CD8-positive, alpha-beta memory T cell (primary cell): ENCODE results near the gene HPGDS. TPM values are rescaled to one million over a fixed set of nuclear protein-coding genes. Genes with fewer than 3 reads are reported as not detected.
A peak's percentile ranks its signal among the peaks of the same experiment; 100 is the strongest.

ENCODE experiments used
- CTCF ChIA-PET: fragments of 350-600 bp; sonication (Branson Sonifier 250); formaldehyde crosslinking; loops from one replicate; lab custom pipeline; 2021; ENCODE audit warnings: antibody characterized with exemption; lab: Charles Lee
- POLR2A ChIA-PET: fragments of 350-600 bp; sonication (Branson Sonifier 250); formaldehyde crosslinking; loops from one replicate; lab custom pipeline; 2021; ENCODE audit warnings: antibody characterized with exemption; lab: Charles Lee
- DNase-seq, 5 donors: peaks; one replicate each; pipeline versions ENCODE4 v3.0.0 to v3.0.0-alpha.2; 2020 to 2022; ENCODE audit warnings: mixed read lengths in 1 of 5
- H3K27ac ChIP-seq: one replicate; pipeline ENCODE4 v1.7.0; 2013; ENCODE audit warnings: low read depth, mild to moderate bottlenecking, low read length, moderate library complexity
- H3K27me3 ChIP-seq: 2 replicates; pipeline ENCODE4 v1.7.0; 2013; ENCODE audit warnings: low read length, mild to moderate bottlenecking; ENCODE audit not compliant: insufficient read depth, poor library complexity, severe bottlenecking
- H3K36me3 ChIP-seq: 2 replicates; pipeline ENCODE4 v1.7.0; 2013; ENCODE audit warnings: mild to moderate bottlenecking, low read length, moderate library complexity; ENCODE audit not compliant: insufficient read depth
- H3K4me1 ChIP-seq: 2 replicates; pipeline ENCODE4 v1.7.0; 2013; ENCODE audit warnings: mild to moderate bottlenecking, low read length, moderate library complexity; ENCODE audit not compliant: insufficient read depth
- H3K4me3 ChIP-seq: 2 replicates; pipeline ENCODE4 v1.7.0; 2013; ENCODE audit warnings: mild to moderate bottlenecking, low read length
- H3K9me3 ChIP-seq: 2 replicates; pipeline ENCODE4 v1.7.0; 2013; ENCODE audit warnings: mild to moderate bottlenecking, low read length
- H3K27ac Mint-ChIP-seq, 8 donors: one replicate each; pipeline ENCODE4 v1.8.0; 2020 to 2021; ENCODE audit warnings: mixed read lengths in 8 of 8, mild to moderate bottlenecking in 6 of 8, inconsistent platforms in 3 of 8, moderate library complexity in 3 of 8
- H3K27me3 Mint-ChIP-seq, 2 donors: one replicate each; pipeline ENCODE4 v1.8.0; 2020 to 2021; ENCODE audit warnings: mixed read lengths in 2 of 2, mild to moderate bottlenecking in 1 of 2, moderate library complexity in 1 of 2
- H3K36me3 Mint-ChIP-seq, 3 donors: one replicate each; pipeline ENCODE4 v1.8.0; 2020 to 2021; ENCODE audit warnings: mixed read lengths in 3 of 3, inconsistent platforms in 1 of 3, mild to moderate bottlenecking in 1 of 3
- H3K4me1 Mint-ChIP-seq, 3 donors: one replicate each; pipeline ENCODE4 v1.8.0; 2020 to 2021; ENCODE audit warnings: mixed read lengths in 3 of 3, inconsistent platforms in 1 of 3, mild to moderate bottlenecking in 1 of 3
- H3K4me3 Mint-ChIP-seq, 7 donors: one replicate each; pipeline ENCODE4 v1.8.0; 2020 to 2021; ENCODE audit warnings: mixed read lengths in 7 of 7, mild to moderate bottlenecking in 6 of 7, moderate library complexity in 4 of 7, inconsistent platforms in 2 of 7
- H3K9me3 Mint-ChIP-seq, 5 donors: one replicate each; pipeline ENCODE4 v1.8.0; 2020 to 2022; ENCODE audit warnings: mixed read lengths in 5 of 5, mild to moderate bottlenecking in 3 of 5, moderate library complexity in 2 of 5, inconsistent platforms in 1 of 5
- polyA plus RNA-seq: library from polyadenylated mRNA; unstranded; fragments of 300-500 nt; fragmentation: Illumina TruSeq; gene quantifications from one replicate; pipeline ENCODE4 v1.2.3, GENCODE V29; 2021
- total RNA-seq, 2 experiments: library from RNA; stranded (reverse); gene quantifications; one replicate each; pipeline ENCODE4 v1.2.3, GENCODE V29; 2021

HPGDS gene
- total and polyA plus RNA-seq, 3 experiments from 2014 or later, result 0.18 to 0.57 TPM; not detected in 1

DNA sequence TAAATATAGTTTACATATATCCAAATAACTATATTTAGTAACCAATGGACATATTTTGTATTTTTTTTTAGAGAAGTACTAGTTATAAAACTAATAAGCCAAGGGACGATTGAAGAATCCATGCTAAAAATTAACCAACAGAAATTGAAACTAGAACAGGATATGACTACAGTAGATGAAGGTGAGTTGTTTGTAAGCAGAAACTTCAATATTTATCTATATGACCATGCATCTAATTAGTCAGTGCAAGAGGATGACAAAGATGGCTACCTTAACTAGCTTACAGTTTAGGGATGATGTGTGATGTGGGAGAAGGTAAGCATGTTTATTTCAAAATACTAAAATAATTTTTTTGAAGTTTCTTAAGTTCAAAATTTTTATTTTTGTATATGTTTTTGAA lies 57.7 kb downstream of the HPGDS start:
- no peaks in the 10 kb centered on the region for H3K4me1 Mint-ChIP-seq
- no peak overlapping the region for H3K27ac Mint-ChIP-seq
- Histone ChIP-seq H3K9me3 (no peaks in the 10 kb centered on the region), H3K36me3 (peaks cover 7% of the 10 kb centered on the region), H3K27me3 (no peaks in the 10 kb centered on the region), H3K4me1 (no peaks in the 10 kb centered on the region), H3K4me3 (no peak overlapping the region), H3K27ac (no peak overlapping the region)
- no peak for DNase-seq
- H3K9me3 Mint-ChIP-seq, result no peaks in the 10 kb centered on the region
- ChIA-PET POLR2A (no interaction called here), CTCF (no interaction called here)
- no peak overlapping the region for H3K4me3 Mint-ChIP-seq
- H3K36me3 Mint-ChIP-seq, result peaks cover 26 to 76% (median 37%) of the 10 kb centered on the region in 3 donors
- no peaks in the 10 kb centered on the region for H3K27me3 Mint-ChIP-seq

DNA sequence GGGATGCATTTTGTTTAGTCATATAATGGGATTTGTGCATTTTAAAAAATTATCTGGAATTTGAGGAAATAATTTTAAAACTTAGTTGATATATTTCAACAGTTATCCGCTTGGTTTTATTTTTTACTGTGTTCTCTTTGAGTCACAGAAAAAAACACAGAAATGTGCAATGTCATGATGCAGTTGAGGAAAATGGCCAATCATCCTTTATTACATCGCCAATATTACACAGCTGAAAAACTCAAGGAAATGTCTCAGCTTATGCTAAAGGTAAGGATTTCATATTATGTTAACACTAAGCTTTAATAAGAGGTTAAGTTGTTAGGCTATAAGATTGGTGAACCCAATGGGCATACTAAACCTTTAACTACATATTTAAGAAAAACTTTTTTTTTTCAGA lies 63.9 kb downstream of the HPGDS start:
- Mint-ChIP-seq H3K4me1 (no peaks in the 10 kb centered on the region), H3K4me3 (no peak overlapping the region), H3K27ac (peak overlapping the region in 1 of 8 donors; percentile 47), H3K27me3 (no peaks in the 10 kb centered on the region), H3K9me3 (no peaks in the 10 kb centered on the region), H3K36me3 (peaks cover 20 to 79% (median 32%) of the 10 kb centered on the region in 3 donors)
- no peak overlapping the region for H3K27ac ChIP-seq
- ChIA-PET CTCF (no interaction called here), POLR2A (no interaction called here)
- DNase-seq, result no peak
- H3K36me3 ChIP-seq, result peaks cover 27% of the 10 kb centered on the region
- H3K27me3 ChIP-seq, result no peaks in the 10 kb centered on the region
- no peak overlapping the region for H3K4me3 ChIP-seq
- H3K4me1 ChIP-seq, result no peaks in the 10 kb centered on the region
- no peaks in the 10 kb centered on the region for H3K9me3 ChIP-seq

GRCh38 chr4:94277534-94277933 lies 65.1 kb downstream of the HPGDS start:
- no peaks in the 10 kb centered on the region for H3K4me1 ChIP-seq
- POLR2A ChIA-PET, result no interaction called here
- H3K4me3 Mint-ChIP-seq, result no peak overlapping the region
- H3K27me3 ChIP-seq, result no peaks in the 10 kb centered on the region
- DNase-seq, result no peak
- H3K4me3 ChIP-seq, result no peak overlapping the region
- CTCF ChIA-PET, result no interaction called here
- no peaks in the 10 kb centered on the region for H3K9me3 ChIP-seq
- peaks cover 32% of the 10 kb centered on the region for H3K36me3 ChIP-seq
- no peaks in the 10 kb centered on the region for H3K9me3 Mint-ChIP-seq
- no peak overlapping the region for H3K27ac Mint-ChIP-seq
- H3K4me1 Mint-ChIP-seq, result no peaks in the 10 kb centered on the region
- H3K36me3 Mint-ChIP-seq, result peaks cover 11 to 78% (median 31%) of the 10 kb centered on the region in 3 donors
- no peak overlapping the region for H3K27ac ChIP-seq
- H3K27me3 Mint-ChIP-seq, result no peaks in the 10 kb centered on the region

- no peak overlapping the region for H3K27ac ChIP-seq
- Mint-ChIP-seq H3K27ac (no peak overlapping the region), H3K36me3 (peaks cover 10 to 83% (median 33%) of the 10 kb centered on the region in 3 donors), H3K4me3 (no peak overlapping the region), H3K9me3 (no peaks in the 10 kb centered on the region), H3K4me1 (no peaks in the 10 kb centered on the region), H3K27me3 (no peaks in the 10 kb centered on the region)
- H3K4me3 ChIP-seq, result no peak overlapping the region
- CTCF ChIA-PET, result no interaction called here
- POLR2A ChIA-PET, result no interaction called here
- no peaks in the 10 kb centered on the region for H3K9me3 ChIP-seq
- H3K4me1 ChIP-seq, result no peaks in the 10 kb centered on the region
- no peak for DNase-seq
- H3K36me3 ChIP-seq, result peaks cover 32% of the 10 kb centered on the region
- no peaks in the 10 kb centered on the region for H3K27me3 ChIP-seq
These were observed 66.4 kb downstream of the HPGDS start for GRCh38 chr4:94276204-94276603.

DNA sequence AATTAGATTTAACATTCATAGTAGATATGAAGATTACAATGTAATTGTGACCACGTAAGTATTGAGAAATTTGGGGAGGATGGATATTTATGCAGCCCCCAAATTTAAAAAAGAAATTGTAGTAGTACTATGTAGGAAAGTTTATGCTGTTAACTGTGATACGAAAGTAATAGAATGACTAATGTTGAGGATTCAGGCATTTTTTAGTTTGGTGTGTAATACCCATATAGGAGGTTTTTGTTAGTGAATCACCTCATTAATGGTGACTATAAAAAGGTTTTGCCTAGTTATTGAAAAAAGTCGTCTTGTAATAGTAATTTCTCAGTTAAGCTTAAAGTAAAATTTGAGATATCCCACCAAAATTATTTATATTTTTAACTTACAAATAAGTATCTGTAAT lies 67.7 kb downstream of the HPGDS start:
- no peaks in the 10 kb centered on the region for H3K9me3 ChIP-seq
- no peaks in the 10 kb centered on the region for H3K4me1 ChIP-seq
- Mint-ChIP-seq H3K36me3 (peaks cover 5 to 81% (median 37%) of the 10 kb centered on the region in 3 donors), H3K27me3 (no peaks in the 10 kb centered on the region), H3K4me3 (no peak overlapping the region), H3K4me1 (no peaks in the 10 kb centered on the region), H3K9me3 (no peaks in the 10 kb centered on the region), H3K27ac (no peak overlapping the region)
- H3K27ac ChIP-seq, result no peak overlapping the region
- no peak for DNase-seq
- POLR2A ChIA-PET, result no interaction called here
- H3K4me3 ChIP-seq, result no peak overlapping the region
- CTCF ChIA-PET, result no interaction called here
- H3K27me3 ChIP-seq, result no peaks in the 10 kb centered on the region
- peaks cover 31% of the 10 kb centered on the region for H3K36me3 ChIP-seq

DNA sequence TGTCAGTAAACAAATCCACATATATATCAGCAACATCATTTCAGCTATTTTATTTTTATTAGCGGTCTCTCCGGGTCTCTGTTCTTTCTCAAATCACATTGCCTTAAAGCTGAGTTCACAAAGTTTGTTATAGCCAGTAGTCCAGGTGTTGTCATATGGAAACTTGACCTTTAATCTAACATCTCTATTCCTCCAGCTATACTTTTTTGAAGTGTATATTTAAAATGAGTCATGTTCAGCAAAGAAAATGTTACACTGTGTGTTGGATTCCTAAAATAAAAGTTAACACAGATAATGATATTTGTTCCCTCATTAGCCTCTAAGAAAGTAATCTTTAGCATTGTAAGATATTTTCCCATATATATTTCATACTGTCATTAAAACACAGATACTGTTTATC lies 71.4 kb downstream of the HPGDS start:
- Histone ChIP-seq H3K4me1 (no peaks in the 10 kb centered on the region), H3K27me3 (no peaks in the 10 kb centered on the region), H3K36me3 (peaks cover 10% of the 10 kb centered on the region), H3K4me3 (no peak overlapping the region), H3K27ac (no peak overlapping the region), H3K9me3 (no peaks in the 10 kb centered on the region)
- Mint-ChIP-seq H3K27me3 (no peaks in the 10 kb centered on the region), H3K4me3 (no peak overlapping the region), H3K9me3 (no peaks in the 10 kb centered on the region), H3K4me1 (peaks cover 0 to 2% (median 0%) of the 10 kb centered on the region in 3 donors), H3K27ac (peak overlapping the region in 2 of 8 donors; percentile 43 to 66), H3K36me3 (peaks cover 0 to 70% (median 15%) of the 10 kb centered on the region in 3 donors)
- CTCF ChIA-PET, result interaction anchor here (1.1 kb wide), 1 partner anchor 9 kb away, joined by 3 read pairs; no protein-coding TSS in a partner anchor
- DNase-seq, result no peak
- POLR2A ChIA-PET, result no interaction called here

DNA sequence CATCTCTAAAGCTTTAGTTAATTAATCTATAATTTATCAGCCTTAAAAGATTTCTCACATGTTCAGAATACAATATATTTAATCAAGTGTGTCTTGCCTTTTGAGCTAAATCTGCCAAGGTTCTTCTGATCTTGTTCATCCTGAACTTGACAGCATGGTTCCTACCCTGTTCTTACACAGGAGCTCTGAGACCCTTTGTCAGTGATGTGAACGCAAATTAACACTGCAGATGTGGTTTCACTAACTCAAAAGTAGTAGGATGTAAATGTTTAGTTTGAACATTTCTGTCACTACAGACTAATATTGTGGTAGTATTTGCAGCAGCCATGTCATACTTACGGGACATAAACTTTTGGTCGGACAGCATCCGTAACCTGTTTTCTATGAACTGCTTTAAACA lies 75.6 kb downstream of the HPGDS start:
- POLR2A ChIA-PET, result no interaction called here
- Histone ChIP-seq H3K4me3 (no peak overlapping the region), H3K9me3 (no peaks in the 10 kb centered on the region), H3K27me3 (no peaks in the 10 kb centered on the region), H3K36me3 (peaks cover 6% of the 10 kb centered on the region), H3K4me1 (no peaks in the 10 kb centered on the region), H3K27ac (no peak overlapping the region)
- CTCF ChIA-PET, result no interaction called here
- no peak for DNase-seq
- Mint-ChIP-seq H3K36me3 (peaks cover 6 to 63% (median 15%) of the 10 kb centered on the region in 3 donors), H3K27ac (no peak overlapping the region), H3K27me3 (no peaks in the 10 kb centered on the region), H3K4me1 (peaks cover under 1 to 9% (median 4%) of the 10 kb centered on the region in 3 donors), H3K4me3 (no peak overlapping the region), H3K9me3 (no peaks in the 10 kb centered on the region)

DNA sequence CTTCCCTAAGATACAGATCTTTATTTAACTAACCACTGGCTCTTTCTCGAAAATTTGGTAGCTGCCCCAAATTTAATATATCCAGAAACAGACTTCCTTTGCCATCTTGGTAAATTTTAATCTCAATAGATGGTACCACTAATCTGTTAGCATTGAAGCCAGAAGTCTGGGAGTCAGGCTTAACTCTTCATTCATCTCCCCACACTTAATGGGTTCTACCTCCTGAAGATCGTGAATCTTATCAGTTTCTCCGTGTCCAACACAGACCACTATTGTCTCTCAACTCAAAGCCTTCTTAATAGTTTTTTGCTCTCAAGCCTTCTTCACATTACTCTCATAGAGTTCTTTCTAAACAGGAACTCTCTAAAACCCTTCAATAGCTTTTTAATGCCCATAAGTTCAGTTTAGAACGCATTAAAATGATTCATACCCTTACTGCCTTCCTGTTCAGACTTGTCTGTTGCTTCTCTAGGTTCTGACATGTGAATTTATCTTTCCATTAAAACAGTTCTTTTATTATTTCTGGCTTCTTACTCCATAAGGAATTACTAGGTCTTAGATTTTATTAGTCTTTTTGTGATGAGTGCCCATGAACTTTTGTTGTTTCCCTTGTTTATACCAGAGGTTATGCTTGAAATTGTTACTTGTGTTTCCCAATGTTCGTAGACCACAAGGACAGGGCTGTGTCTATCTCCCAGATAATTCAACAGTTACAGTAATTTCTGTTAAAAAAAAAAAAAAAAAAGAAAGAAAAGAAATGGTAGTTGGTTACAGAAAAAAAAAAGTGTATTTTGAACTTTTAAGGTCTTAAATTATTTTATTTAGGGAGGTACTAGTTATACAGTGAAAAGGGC lies 80.2 kb downstream of the HPGDS start:
- no peaks in the 10 kb centered on the region for H3K4me1 ChIP-seq
- H3K36me3 ChIP-seq, result no peaks in the 10 kb centered on the region
- peaks cover 9 to 61% (median 15%) of the 10 kb centered on the region in 3 donors for H3K36me3 Mint-ChIP-seq
- H3K4me3 Mint-ChIP-seq, result no peak overlapping the region
- peak overlapping the region in 1 of 8 donors; percentile 44 for H3K27ac Mint-ChIP-seq
- H3K4me1 Mint-ChIP-seq, result peaks cover 4 to 12% (median 11%) of the 10 kb centered on the region in 3 donors
- DNase-seq, result no peak
- no peak overlapping the region for H3K4me3 ChIP-seq
- no peaks in the 10 kb centered on the region for H3K27me3 Mint-ChIP-seq
- H3K27ac ChIP-seq, result no peak overlapping the region
- H3K27me3 ChIP-seq, result no peaks in the 10 kb centered on the region
- no peaks in the 10 kb centered on the region for H3K9me3 ChIP-seq
- no peaks in the 10 kb centered on the region for H3K9me3 Mint-ChIP-seq
- POLR2A ChIA-PET, result no interaction called here
- CTCF ChIA-PET, result interaction anchor here (1.0 kb wide), 1 partner anchor 9 kb away, joined by 3 read pairs; no protein-coding TSS in a partner anchor
